Measurements from ENCODE around the gene UST. TPM values are rescaled to one million over a fixed set of nuclear protein-coding genes. Genes with fewer than 3 reads are reported as not detected.

UST gene
- polyA plus RNA-seq, 1 donor (not counting 4 experiments of a cell fraction or from before 2014, with no cell fraction given), result 6.1 TPM

DNA sequence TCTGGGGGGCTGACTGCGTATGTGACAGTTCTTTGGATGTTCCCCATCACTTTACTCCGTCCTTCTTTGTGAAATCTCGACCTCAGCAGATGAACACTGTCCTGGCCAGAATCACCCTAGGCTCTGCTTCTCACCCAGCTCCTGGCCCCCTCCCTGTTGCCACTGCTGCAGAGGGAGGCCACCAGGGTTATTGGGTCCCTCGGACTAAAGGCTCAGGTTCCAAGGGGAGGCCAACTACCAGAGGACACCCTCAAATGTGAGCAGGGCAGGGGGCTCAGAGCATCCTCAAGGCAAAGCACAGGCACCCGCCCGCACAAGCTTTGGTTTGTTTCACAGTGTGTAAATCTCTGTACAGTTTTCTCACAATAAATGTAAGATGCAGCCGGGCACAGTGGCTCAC lies 269.9 kb downstream of the UST start:
- Histone ChIP-seq H3K36me3 (ENCODE audit: control insufficient read depth in 2 of 2, extremely low read depth in 1 of 2, insufficient read depth in 2 of 2, low read length in 2 of 2) (no peaks in the 10 kb centered on the region), H4K20me1 (ENCODE audit: control insufficient read depth, extremely low read depth, insufficient read depth, low read length) (no peaks in the 10 kb centered on the region), H3K9me3 (ENCODE audit: control insufficient read depth, low read depth, low read length) (no peaks in the 10 kb centered on the region), H3K79me2 (ENCODE audit: control insufficient read depth, insufficient read depth, low read length) (no peaks in the 10 kb centered on the region), H3K4me1 (ENCODE audit: control insufficient read depth, extremely low read depth, insufficient read depth, low read length) (peaks cover 19% of the 10 kb centered on the region), H3K27ac (ENCODE audit: control insufficient read depth, insufficient read depth, low read length) (no peak overlapping the region), H3K4me3 (ENCODE audit: control insufficient read depth in 2 of 3, extremely low read depth in 1 of 3, insufficient read depth in 2 of 3, low read depth in 1 of 3, low read length in 3 of 3) (no peak overlapping the region), H3K27me3 (ENCODE audit: control insufficient read depth, extremely low read depth, insufficient read depth, low read length) (no peaks in the 10 kb centered on the region), H3K9me1 (ENCODE audit: control insufficient read depth, extremely low read depth, insufficient read depth, low read length) (no peaks in the 10 kb centered on the region), H3K4me2 (ENCODE audit: control insufficient read depth, extremely low read depth, insufficient read depth, low read depth, low read length) (no peak overlapping the region), H3K9ac (ENCODE audit: control insufficient read depth, extremely low read depth, insufficient read depth, low read length) (no peak overlapping the region), H2AFZ (ENCODE audit: control insufficient read depth, low read length) (no peak overlapping the region)
- dilution Hi-C loops (cut with MboI; ENCODE audit: extremely low pct_ligation_motif_present, low sequenced_read_pairs), result no loop called here
- TF ChIP-seq, protein P1, sequence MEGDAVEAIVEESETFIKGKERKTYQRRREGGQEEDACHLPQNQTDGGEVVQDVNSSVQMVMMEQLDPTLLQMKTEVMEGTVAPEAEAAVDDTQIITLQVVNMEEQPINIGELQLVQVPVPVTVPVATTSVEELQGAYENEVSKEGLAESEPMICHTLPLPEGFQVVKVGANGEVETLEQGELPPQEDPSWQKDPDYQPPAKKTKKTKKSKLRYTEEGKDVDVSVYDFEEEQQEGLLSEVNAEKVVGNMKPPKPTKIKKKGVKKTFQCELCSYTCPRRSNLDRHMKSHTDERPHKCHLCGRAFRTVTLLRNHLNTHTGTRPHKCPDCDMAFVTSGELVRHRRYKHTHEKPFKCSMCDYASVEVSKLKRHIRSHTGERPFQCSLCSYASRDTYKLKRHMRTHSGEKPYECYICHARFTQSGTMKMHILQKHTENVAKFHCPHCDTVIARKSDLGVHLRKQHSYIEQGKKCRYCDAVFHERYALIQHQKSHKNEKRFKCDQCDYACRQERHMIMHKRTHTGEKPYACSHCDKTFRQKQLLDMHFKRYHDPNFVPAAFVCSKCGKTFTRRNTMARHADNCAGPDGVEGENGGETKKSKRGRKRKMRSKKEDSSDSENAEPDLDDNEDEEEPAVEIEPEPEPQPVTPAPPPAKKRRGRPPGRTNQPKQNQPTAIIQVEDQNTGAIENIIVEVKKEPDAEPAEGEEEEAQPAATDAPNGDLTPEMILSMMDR (optimal IDR thresholded peaks at IDR 0.05 in 1 of 3, IDR thresholded peaks at IDR 0.05 in 1 of 3, conservative IDR thresholded peaks at IDR 0.05 in 1 of 3; ENCODE audit: extremely low read depth in 1 of 3, insufficient read depth in 2 of 3, low read length in 3 of 3), result no peak
- no peak for TF ChIP-seq EZH2 (IDR thresholded peaks at IDR 0.05; ENCODE audit: low read length)
- DNase-seq (ENCODE audit: low read depth, low spot score), result no peak
- FAIRE-seq, result no peak

DNA sequence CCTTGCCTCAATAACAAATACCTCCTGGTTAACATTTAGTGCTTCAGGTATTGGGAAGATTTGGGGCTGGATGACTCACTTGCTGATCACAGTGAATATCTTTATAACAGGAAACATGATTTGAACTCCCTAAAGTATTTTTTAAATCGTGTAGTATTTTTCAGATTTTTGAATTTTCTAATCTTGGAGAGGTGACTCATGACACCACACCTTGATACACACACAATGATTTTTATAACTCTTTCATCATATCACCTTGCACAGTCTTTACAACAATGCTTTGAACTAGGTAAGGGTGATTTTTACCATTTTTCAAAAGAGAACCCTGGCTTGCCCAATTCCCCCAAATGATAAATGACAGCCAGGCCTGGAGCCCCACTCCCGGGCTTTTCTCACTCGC lies 273.5 kb downstream of the UST start:
- no peaks in the 10 kb centered on the region for H3K27me3 ChIP-seq (ENCODE audit: control insufficient read depth, extremely low read depth, insufficient read depth, low read length)
- FAIRE-seq (no peak), DNase-seq (ENCODE audit: low read depth, low spot score) (no peak)
- H3K36me3 ChIP-seq (ENCODE audit: control insufficient read depth in 2 of 2, extremely low read depth in 1 of 2, insufficient read depth in 2 of 2, low read length in 2 of 2), result no peaks in the 10 kb centered on the region
- no peaks in the 10 kb centered on the region for H3K79me2 ChIP-seq (ENCODE audit: control insufficient read depth, insufficient read depth, low read length)
- TF ChIP-seq EZH2 (IDR thresholded peaks at IDR 0.05; ENCODE audit: low read length), result no peak
- TF ChIP-seq, protein P1 (optimal IDR thresholded peaks at IDR 0.05 in 1 of 3, IDR thresholded peaks at IDR 0.05 in 1 of 3, conservative IDR thresholded peaks at IDR 0.05 in 1 of 3; ENCODE audit: extremely low read depth in 1 of 3, insufficient read depth in 2 of 3, low read length in 3 of 3), result no peak
- no peaks in the 10 kb centered on the region for H3K9me1 ChIP-seq (ENCODE audit: control insufficient read depth, extremely low read depth, insufficient read depth, low read length)
- no peaks in the 10 kb centered on the region for H4K20me1 ChIP-seq (ENCODE audit: control insufficient read depth, extremely low read depth, insufficient read depth, low read length)
- peaks cover 10% of the 10 kb centered on the region for H3K4me1 ChIP-seq (ENCODE audit: control insufficient read depth, extremely low read depth, insufficient read depth, low read length)
- no peak overlapping the region for H3K9ac ChIP-seq (ENCODE audit: control insufficient read depth, extremely low read depth, insufficient read depth, low read length)
- H3K4me3 ChIP-seq (ENCODE audit: control insufficient read depth in 2 of 3, extremely low read depth in 1 of 3, insufficient read depth in 2 of 3, low read depth in 1 of 3, low read length in 3 of 3), result no peak overlapping the region
- H3K4me2 ChIP-seq (ENCODE audit: control insufficient read depth, extremely low read depth, insufficient read depth, low read depth, low read length), result no peak overlapping the region
- H3K9me3 ChIP-seq (ENCODE audit: control insufficient read depth, low read depth, low read length), result no peaks in the 10 kb centered on the region
- H2AFZ ChIP-seq (ENCODE audit: control insufficient read depth, low read length), result no peak overlapping the region
- peak overlapping the region; percentile 11 for H3K27ac ChIP-seq (ENCODE audit: control insufficient read depth, insufficient read depth, low read length)
- dilution Hi-C loops (cut with MboI; ENCODE audit: extremely low pct_ligation_motif_present, low sequenced_read_pairs), result no loop called here
